H4 (cell line): ENCODE measurements around the gene MAML2. TPM values are rescaled to one million over a fixed set of nuclear protein-coding genes. Genes with fewer than 3 reads are reported as not detected.

Experiments
- DNase-seq: peaks from one replicate; pipeline ENCODE4 v3.0.0-alpha.2; 2015; ENCODE audit warnings: low spot score
- total RNA-seq: library from RNA; depleted of rRNA; stranded (reverse); fragments of >200 nt; shearing (Covaris generic); gene quantifications from 2 replicates; pipeline ENCODE4 v1.2.3, GENCODE V29; 2014

MAML2 gene
- total RNA-seq, 1 experiment from 2014 or later, result 4.3 TPM

GRCh38 chr11:96241331-96241841 is 101.6 kb downstream of the MAML2 start:
- no peak for DNase-seq

- DNase-seq, result no peak
Observed at GRCh38 chr11:96238563-96239135, 104.3 kb downstream of the MAML2 start.

GRCh38 chr11:96237766-96238266 is 105.2 kb downstream of the MAML2 start:
- DNase-seq, result peak; percentile 55

- peak; percentile 38 for DNase-seq
Observed at GRCh38 chr11:96235751-96236150, 107.2 kb downstream of the MAML2 start.

- DNase-seq, result no peak
Observed at GRCh38 chr11:96234866-96235441, 108.0 kb downstream of the MAML2 start.

- no peak for DNase-seq
Observed at GRCh38 chr11:96232132-96232531, 110.9 kb downstream of the MAML2 start.

GRCh38 chr11:96230686-96231085 is 112.3 kb downstream of the MAML2 start:
- no peak for DNase-seq

GRCh38 chr11:96229354-96229977 is 113.5 kb downstream of the MAML2 start:
- DNase-seq, result no peak

- DNase-seq, result no peak
Observed at GRCh38 chr11:96228910-96229309, 114.1 kb downstream of the MAML2 start.

- peak; percentile 87 for DNase-seq
Observed at GRCh38 chr11:96228473-96228891, 114.5 kb downstream of the MAML2 start.

GRCh38 chr11:96227244-96227643 is 115.8 kb downstream of the MAML2 start:
- DNase-seq, result no peak

GRCh38 chr11:96223083-96223482 is 119.9 kb downstream of the MAML2 start:
- no peak for DNase-seq

GRCh38 chr11:96222102-96222501 is 120.9 kb downstream of the MAML2 start:
- DNase-seq, result no peak

GRCh38 chr11:96221244-96222070 is 121.5 kb downstream of the MAML2 start:
- no peak for DNase-seq

GRCh38 chr11:96219981-96220623 is 122.9 kb downstream of the MAML2 start:
- peak; percentile 37 for DNase-seq

GRCh38 chr11:96218901-96219300 is 124.1 kb downstream of the MAML2 start:
- no peak for DNase-seq

- no peak for DNase-seq
Observed at GRCh38 chr11:96218006-96218405, 125.0 kb downstream of the MAML2 start.

GRCh38 chr11:96217206-96217605 is 125.8 kb downstream of the MAML2 start:
- DNase-seq, result no peak

GRCh38 chr11:96215826-96216225 is 127.2 kb downstream of the MAML2 start:
- no peak for DNase-seq

- no peak for DNase-seq
Observed at GRCh38 chr11:96215110-96215782, 127.7 kb downstream of the MAML2 start.

GRCh38 chr11:96214777-96215109 is 128.3 kb downstream of the MAML2 start:
- no peak for DNase-seq
